COLO668 (cell line): Measurements from ENCODE around the gene CCT4.
"Not testable (repeated sequence)": the region's sequence is repeated elsewhere in the genome, so short reads cannot be mapped to it uniquely, and the experiment has no call there.

Experiments used
- DNase-seq: peaks from one replicate; lab custom pipeline; 2025; ENCODE audit not compliant: unreplicated experiment; lab: John Stamatoyannopoulos, UW

CCT4 gene

GRCh38 chr2:61882850-61883249, 5.6 kb downstream of the CCT4 start:
- DNase-seq: no peak

GRCh38 chr2:61879351-61879750, 9.1 kb downstream of the CCT4 start:
- not testable (repeated sequence) for DNase-seq

GRCh38 chr2:61878761-61879160, 9.7 kb downstream of the CCT4 start:
- DNase-seq: no peak

- DNase-seq: no peak
These were observed 10.7 kb downstream of the CCT4 start for GRCh38 chr2:61877571-61878245.

- DNase-seq: no peak
These were observed 12.1 kb downstream of the CCT4 start for GRCh38 chr2:61876400-61876799.

- DNase-seq: not testable (repeated sequence)
These were observed 21.9 kb downstream of the CCT4 start for GRCh38 chr2:61866482-61867089.

GRCh38 chr2:61862085-61862484, 26.4 kb downstream of the CCT4 start:
- DNase-seq: no peak

- no peak for DNase-seq
These were observed 31.2 kb downstream of the CCT4 start for GRCh38 chr2:61857224-61857623.

- DNase-seq: no peak
These were observed 33.2 kb downstream of the CCT4 start for GRCh38 chr2:61855318-61855613.

- peak; percentile 92 for DNase-seq
These were observed 33.7 kb downstream of the CCT4 start for GRCh38 chr2:61854564-61855317.

GRCh38 chr2:61853847-61854563, 34.5 kb downstream of the CCT4 start, which contains the start of gene FAM161A:
Gene FAM161A, minus strand, starts transcription at chr2:61854060. Its CDS starts 19 bp downstream, at chr2:61854041.
- peak; percentile 93 for DNase-seq

GRCh38 chr2:61853086-61853846, 35.2 kb downstream of the CCT4 start:
- peak; percentile 75 for DNase-seq

GRCh38 chr2:61851270-61851669, 37.2 kb downstream of the CCT4 start:
- not testable (repeated sequence) for DNase-seq

GRCh38 chr2:61845320-61845719, 43.1 kb downstream of the CCT4 start:
- no peak for DNase-seq

- DNase-seq: no peak
These were observed 47.2 kb downstream of the CCT4 start for GRCh38 chr2:61841286-61841685.

GRCh38 chr2:61834893-61835292, 53.6 kb downstream of the CCT4 start:
- no peak for DNase-seq

GRCh38 chr2:61833971-61834370, 54.5 kb downstream of the CCT4 start:
- no peak for DNase-seq

- DNase-seq: no peak
These were observed 56.1 kb downstream of the CCT4 start for GRCh38 chr2:61832183-61832841.

- no peak for DNase-seq
These were observed 66.2 kb downstream of the CCT4 start for GRCh38 chr2:61822255-61822654.
